ENCODE results near the gene ITK.
A peak's percentile ranks its signal among the peaks of the same experiment; 100 is the strongest.
"Not testable (repeated sequence)": the region's sequence is repeated elsewhere in the genome, so short reads cannot be mapped to it uniquely, and the experiment has no call there.

Gene ITK

GRCh38 chr5:157166214-157167213 lies 14.1 kb upstream of the ITK start, which contains the start of gene GARIN3:
TSS of gene GARIN3 (minus strand) at chr5:157166264. CDS start at chr5:157166168, 96 bp downstream.
- H3K27ac ChIP-seq: peak within 1 kb of the TSS; percentile 76
- no peaks in the 10 kb centered on the region for H3K27me3 ChIP-seq
- no peaks in the 10 kb centered on the region for H3K36me3 ChIP-seq
- peaks cover 52% of the 10 kb centered on the region for H3K4me1 ChIP-seq
- H3K9ac ChIP-seq: peak within 1 kb of the TSS; percentile 30
- H3K9me3 ChIP-seq: peaks cover 47% of the 10 kb centered on the region
- H3K4me3 ChIP-seq: no peak within 1 kb of the TSS
- H4K20me1 ChIP-seq: no peaks in the 10 kb centered on the region
- TF ChIP-seq Cebpa-rat (IDR thresholded peaks at IDR 0.05): no peak
- peak within 1 kb of the TSS; percentile 74 for H3K4me2 ChIP-seq

GRCh38 chr5:157167214-157167621 lies 13.4 kb upstream of the ITK start:
- no peaks in the 10 kb centered on the region for H3K27me3 ChIP-seq
- no peaks in the 10 kb centered on the region for H4K20me1 ChIP-seq
- peaks cover 47% of the 10 kb centered on the region for H3K9me3 ChIP-seq
- TF ChIP-seq Cebpa-rat (IDR thresholded peaks at IDR 0.05): no peak
- H3K27ac ChIP-seq: peak overlapping the region; percentile 76
- H3K9ac ChIP-seq: peak overlapping the region; percentile 30
- no peaks in the 10 kb centered on the region for H3K36me3 ChIP-seq
- H3K4me2 ChIP-seq: peak overlapping the region; percentile 74
- no peak overlapping the region for H3K4me3 ChIP-seq
- peaks cover 59% of the 10 kb centered on the region for H3K4me1 ChIP-seq

- Histone ChIP-seq H3K4me3 (no peak overlapping the region), H3K4me2 (peak overlapping the region; percentile 74), H3K36me3 (no peaks in the 10 kb centered on the region), H3K9ac (no peak overlapping the region; the same call in 1 of the 2 replicates), H3K4me1 (peaks cover 69% of the 10 kb centered on the region), H3K27me3 (no peaks in the 10 kb centered on the region), H3K27ac (peak overlapping the region; percentile 76), H4K20me1 (no peaks in the 10 kb centered on the region), H3K9me3 (peaks cover 47% of the 10 kb centered on the region)
- no peak for TF ChIP-seq Cebpa-rat (IDR thresholded peaks at IDR 0.05)
These were observed 12.4 kb upstream of the ITK start for GRCh38 chr5:157168286-157168685.

GRCh38 chr5:157172403-157172802 lies 8.2 kb upstream of the ITK start:
- Histone ChIP-seq H3K4me3 (peak overlapping the region; percentile 41; the same call in 1 of the 2 replicates), H3K27ac (peak overlapping the region; percentile 73), H3K4me2 (peak overlapping the region; percentile 82), H3K9me3 (peaks cover 46% of the 10 kb centered on the region), H4K20me1 (no peaks in the 10 kb centered on the region), H3K9ac (peak overlapping the region; percentile 62), H3K27me3 (no peaks in the 10 kb centered on the region), H3K4me1 (peaks cover 54% of the 10 kb centered on the region), H3K36me3 (no peaks in the 10 kb centered on the region)
- TF ChIP-seq Cebpa-rat (IDR thresholded peaks at IDR 0.05): no peak

- H3K4me3 ChIP-seq: no peak overlapping the region
- H4K20me1 ChIP-seq: no peaks in the 10 kb centered on the region
- peaks cover 38% of the 10 kb centered on the region for H3K4me1 ChIP-seq
- H3K36me3 ChIP-seq: no peaks in the 10 kb centered on the region
- no peaks in the 10 kb centered on the region for H3K27me3 ChIP-seq
- H3K9me3 ChIP-seq: peaks cover 32% of the 10 kb centered on the region
- H3K27ac ChIP-seq: no peak overlapping the region
- H3K9ac ChIP-seq: no peak overlapping the region
- no peak overlapping the region for H3K4me2 ChIP-seq
- no peak for TF ChIP-seq Cebpa-rat (IDR thresholded peaks at IDR 0.05)
These were observed 5.5 kb upstream of the ITK start for GRCh38 chr5:157175071-157175612.

GRCh38 chr5:157177953-157178352 lies 2.7 kb upstream of the ITK start:
- no peak for TF ChIP-seq Cebpa-rat (IDR thresholded peaks at IDR 0.05)
- no peaks in the 10 kb centered on the region for H3K27me3 ChIP-seq

GRCh38 chr5:157178966-157179365 lies 1.7 kb upstream of the ITK start:
- no peak overlapping the region for H3K4me3 ChIP-seq
- no peak for TF ChIP-seq Cebpa-rat (IDR thresholded peaks at IDR 0.05)
- H3K9me3 ChIP-seq: peaks cover 19% of the 10 kb centered on the region
- H3K36me3 ChIP-seq: no peaks in the 10 kb centered on the region
- no peaks in the 10 kb centered on the region for H4K20me1 ChIP-seq
- H3K4me2 ChIP-seq: no peak overlapping the region
- H3K4me1 ChIP-seq: peaks cover 4% of the 10 kb centered on the region; the same call in 1 of the 2 replicates
- no peak overlapping the region for H3K27ac ChIP-seq
- no peak overlapping the region for H3K9ac ChIP-seq
- no peaks in the 10 kb centered on the region for H3K27me3 ChIP-seq

More at GRCh38 chr5:157177953-157178352, 2.7 kb upstream of the ITK start:
- peaks cover 13% of the 10 kb centered on the region for H3K4me1 ChIP-seq
- no peak overlapping the region for H3K9ac ChIP-seq
- no peak overlapping the region for H3K27ac ChIP-seq
- H3K4me3 ChIP-seq: no peak overlapping the region
- no peaks in the 10 kb centered on the region for H3K36me3 ChIP-seq
- no peak overlapping the region for H3K4me2 ChIP-seq
- peaks cover 20% of the 10 kb centered on the region for H3K9me3 ChIP-seq
- no peaks in the 10 kb centered on the region for H4K20me1 ChIP-seq

- H3K4me3 ChIP-seq: no peak overlapping the region
- no peak overlapping the region for H3K27ac ChIP-seq
- H3K9ac ChIP-seq: no peak overlapping the region
- no peak overlapping the region for H3K4me2 ChIP-seq
- no peak for TF ChIP-seq Cebpa-rat (IDR thresholded peaks at IDR 0.05)
- no peaks in the 10 kb centered on the region for H4K20me1 ChIP-seq
- no peaks in the 10 kb centered on the region for H3K36me3 ChIP-seq
- 0 out of 2 replicates have a peak, but pooled peaks cover 5% of the 10 kb centered on the region for H3K9me3 ChIP-seq
- 0 out of 2 replicates have a peak, but pooled peaks cover 3% of the 10 kb centered on the region for H3K4me1 ChIP-seq
- no peaks in the 10 kb centered on the region for H3K27me3 ChIP-seq
These were observed 1.6 kb downstream of the ITK start for GRCh38 chr5:157182143-157182757.

- no peak overlapping the region for H3K27ac ChIP-seq
- H3K9me3 ChIP-seq: no peaks in the 10 kb centered on the region
- H3K4me2 ChIP-seq: no peak overlapping the region
- no peaks in the 10 kb centered on the region for H4K20me1 ChIP-seq
- no peak overlapping the region for H3K9ac ChIP-seq
- no peaks in the 10 kb centered on the region for H3K27me3 ChIP-seq
- no peaks in the 10 kb centered on the region for H3K4me1 ChIP-seq
- no peaks in the 10 kb centered on the region for H3K36me3 ChIP-seq
- TF ChIP-seq Cebpa-rat (IDR thresholded peaks at IDR 0.05): no peak
- H3K4me3 ChIP-seq: no peak overlapping the region
These were observed 3.6 kb downstream of the ITK start for GRCh38 chr5:157184117-157184670.

GRCh38 chr5:157185122-157185521 lies 4.5 kb downstream of the ITK start:
- not testable (repeated sequence) for H3K9me3 ChIP-seq, H4K20me1 ChIP-seq, H3K4me2 ChIP-seq, H3K27me3 ChIP-seq, H3K4me1 ChIP-seq, H3K9ac ChIP-seq, H3K36me3 ChIP-seq, H3K4me3 ChIP-seq, H3K27ac ChIP-seq

All from BLaER1 (cell line).